HG02763 (cell line): ENCODE data around the gene ARF1.

Source experiments
- ATAC-seq: cut with Tn5 transposase; IDR thresholded peaks from one replicate; pipeline ENCODE4 v1.9.1; 2021; ENCODE audit warnings: mild to moderate bottlenecking, moderate library complexity; ENCODE audit not compliant: unreplicated experiment

ARF1 gene

DNA sequence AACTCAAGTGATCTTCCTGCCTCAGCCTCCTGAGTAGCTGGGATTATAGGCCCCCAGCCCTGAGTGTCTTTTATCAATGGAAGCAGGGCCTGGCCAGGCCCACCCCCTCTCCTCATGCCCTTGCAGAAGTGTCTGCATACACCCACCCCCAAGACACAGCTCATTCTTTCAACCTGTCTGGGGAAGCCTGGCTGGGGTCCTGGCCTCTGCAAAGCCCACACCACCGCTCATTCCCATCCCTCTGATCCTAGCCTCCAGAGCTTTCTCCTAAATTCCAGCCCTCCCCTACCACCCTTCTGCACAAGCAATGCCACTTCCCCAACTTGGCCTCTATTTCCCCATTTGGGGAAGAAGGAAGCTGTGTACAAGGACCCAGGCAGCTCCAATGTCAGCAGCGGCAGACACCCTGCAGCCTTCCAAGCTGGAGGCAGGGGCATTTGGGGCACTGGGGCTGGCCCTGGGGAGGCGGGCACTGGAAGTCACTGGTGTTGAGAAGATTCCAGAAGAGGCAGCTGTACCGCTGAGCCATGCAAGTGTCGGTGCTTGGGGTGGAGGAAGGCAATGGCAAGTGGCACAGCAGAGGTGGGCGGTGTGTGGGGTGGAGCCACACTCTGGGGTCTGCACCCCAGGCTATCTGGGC lies 33.7 kb upstream of the ARF1 start:
- no peak for ATAC-seq

DNA sequence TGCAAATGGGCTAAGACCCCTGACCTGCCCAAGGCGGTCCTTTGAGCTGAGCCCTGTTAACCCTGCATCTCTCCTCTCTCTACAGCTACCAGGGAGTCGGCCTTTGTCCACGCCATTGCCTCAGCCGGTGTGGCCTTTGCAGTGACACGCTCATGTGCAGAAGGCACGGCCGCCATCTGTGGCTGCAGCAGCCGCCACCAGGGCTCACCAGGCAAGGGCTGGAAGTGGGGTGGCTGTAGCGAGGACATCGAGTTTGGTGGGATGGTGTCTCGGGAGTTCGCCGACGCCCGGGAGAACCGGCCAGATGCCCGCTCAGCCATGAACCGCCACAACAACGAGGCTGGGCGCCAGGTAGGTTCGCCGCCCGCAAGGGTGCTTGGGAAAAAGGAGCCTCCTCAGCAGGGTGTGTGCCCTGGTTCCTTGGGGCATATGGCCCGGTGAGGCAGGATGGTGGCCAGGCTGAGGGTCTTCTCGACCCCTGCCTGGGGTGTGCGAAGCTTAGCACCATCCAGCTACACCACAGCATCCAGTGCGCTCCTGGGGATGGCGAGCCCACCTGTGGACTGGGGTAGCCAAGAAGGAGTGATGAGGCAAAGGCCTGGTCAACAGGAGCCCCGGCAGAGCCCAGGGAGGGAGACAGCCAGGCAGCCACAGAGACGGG lies 31.8 kb upstream of the ARF1 start:
- ATAC-seq, result no peak

DNA sequence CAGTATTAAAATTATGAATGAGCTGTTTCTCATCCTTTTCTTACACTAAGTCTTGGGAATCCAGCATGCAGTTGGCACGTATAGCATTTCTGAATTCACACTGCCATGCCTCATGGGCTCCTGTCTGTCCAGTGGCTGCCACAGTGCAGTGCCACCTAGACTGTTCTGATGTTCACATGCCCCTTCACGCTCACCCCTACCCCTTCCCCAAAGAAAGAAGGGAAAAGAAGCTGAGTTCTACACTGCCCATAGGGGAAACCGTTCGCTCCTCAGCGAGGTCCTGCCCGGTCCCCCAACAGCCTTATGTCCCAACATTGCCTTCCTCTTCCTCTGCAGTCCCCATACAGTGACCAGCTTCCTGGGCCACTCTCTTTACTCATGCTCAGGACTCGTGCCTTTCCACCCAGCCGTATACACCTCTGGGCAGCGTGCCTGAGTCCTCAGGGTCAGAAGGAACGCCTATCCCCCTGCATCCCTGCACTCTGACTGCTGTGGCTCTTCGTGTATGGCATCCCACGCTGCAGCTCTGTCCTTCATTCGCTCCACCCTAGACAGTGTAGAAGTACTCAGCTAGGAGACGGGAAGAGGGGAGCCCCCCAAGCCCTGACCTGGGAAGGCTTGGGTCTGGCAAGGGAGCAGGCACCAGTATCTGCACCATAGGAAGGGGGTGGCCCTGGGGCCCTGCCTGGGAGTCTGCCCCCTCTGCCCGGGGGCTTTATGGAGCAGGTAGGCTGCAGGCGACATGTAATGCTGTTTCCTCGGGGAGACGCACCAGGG lies 24.1 kb upstream of the ARF1 start:
- no peak for ATAC-seq

DNA sequence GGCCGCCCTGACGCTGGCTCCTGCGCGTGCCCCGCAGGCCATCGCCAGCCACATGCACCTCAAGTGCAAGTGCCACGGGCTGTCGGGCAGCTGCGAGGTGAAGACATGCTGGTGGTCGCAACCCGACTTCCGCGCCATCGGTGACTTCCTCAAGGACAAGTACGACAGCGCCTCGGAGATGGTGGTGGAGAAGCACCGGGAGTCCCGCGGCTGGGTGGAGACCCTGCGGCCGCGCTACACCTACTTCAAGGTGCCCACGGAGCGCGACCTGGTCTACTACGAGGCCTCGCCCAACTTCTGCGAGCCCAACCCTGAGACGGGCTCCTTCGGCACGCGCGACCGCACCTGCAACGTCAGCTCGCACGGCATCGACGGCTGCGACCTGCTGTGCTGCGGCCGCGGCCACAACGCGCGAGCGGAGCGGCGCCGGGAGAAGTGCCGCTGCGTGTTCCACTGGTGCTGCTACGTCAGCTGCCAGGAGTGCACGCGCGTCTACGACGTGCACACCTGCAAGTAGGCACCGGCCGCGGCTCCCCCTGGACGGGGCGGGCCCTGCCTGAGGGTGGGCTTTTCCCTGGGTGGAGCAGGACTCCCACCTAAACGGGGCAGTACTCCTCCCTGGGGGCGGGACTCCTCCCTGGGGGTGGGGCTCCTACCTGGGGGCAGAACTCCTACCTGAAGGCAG lies 23.4 kb upstream of the ARF1 start:
- ATAC-seq, result no peak

DNA sequence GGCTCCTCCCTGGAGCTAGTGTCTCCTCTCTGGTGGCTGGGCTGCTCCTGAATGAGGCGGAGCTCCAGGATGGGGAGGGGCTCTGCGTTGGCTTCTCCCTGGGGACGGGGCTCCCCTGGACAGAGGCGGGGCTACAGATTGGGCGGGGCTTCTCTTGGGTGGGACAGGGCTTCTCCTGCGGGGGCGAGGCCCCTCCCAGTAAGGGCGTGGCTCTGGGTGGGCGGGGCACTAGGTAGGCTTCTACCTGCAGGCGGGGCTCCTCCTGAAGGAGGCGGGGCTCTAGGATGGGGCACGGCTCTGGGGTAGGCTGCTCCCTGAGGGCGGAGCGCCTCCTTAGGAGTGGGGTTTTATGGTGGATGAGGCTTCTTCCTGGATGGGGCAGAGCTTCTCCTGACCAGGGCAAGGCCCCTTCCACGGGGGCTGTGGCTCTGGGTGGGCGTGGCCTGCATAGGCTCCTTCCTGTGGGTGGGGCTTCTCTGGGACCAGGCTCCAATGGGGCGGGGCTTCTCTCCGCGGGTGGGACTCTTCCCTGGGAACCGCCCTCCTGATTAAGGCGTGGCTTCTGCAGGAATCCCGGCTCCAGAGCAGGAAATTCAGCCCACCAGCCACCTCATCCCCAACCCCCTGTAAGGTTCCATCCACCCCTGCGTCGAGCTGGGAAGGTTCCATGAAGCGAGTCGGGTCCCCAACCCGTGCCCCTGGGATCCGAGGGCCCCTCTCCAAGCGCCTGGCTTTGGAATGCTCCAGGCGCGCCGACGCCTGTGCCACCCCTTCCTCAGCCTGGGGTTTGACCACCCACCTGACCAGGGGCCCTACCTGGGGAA lies 22.7 kb upstream of the ARF1 start:
- ATAC-seq, result no peak

DNA sequence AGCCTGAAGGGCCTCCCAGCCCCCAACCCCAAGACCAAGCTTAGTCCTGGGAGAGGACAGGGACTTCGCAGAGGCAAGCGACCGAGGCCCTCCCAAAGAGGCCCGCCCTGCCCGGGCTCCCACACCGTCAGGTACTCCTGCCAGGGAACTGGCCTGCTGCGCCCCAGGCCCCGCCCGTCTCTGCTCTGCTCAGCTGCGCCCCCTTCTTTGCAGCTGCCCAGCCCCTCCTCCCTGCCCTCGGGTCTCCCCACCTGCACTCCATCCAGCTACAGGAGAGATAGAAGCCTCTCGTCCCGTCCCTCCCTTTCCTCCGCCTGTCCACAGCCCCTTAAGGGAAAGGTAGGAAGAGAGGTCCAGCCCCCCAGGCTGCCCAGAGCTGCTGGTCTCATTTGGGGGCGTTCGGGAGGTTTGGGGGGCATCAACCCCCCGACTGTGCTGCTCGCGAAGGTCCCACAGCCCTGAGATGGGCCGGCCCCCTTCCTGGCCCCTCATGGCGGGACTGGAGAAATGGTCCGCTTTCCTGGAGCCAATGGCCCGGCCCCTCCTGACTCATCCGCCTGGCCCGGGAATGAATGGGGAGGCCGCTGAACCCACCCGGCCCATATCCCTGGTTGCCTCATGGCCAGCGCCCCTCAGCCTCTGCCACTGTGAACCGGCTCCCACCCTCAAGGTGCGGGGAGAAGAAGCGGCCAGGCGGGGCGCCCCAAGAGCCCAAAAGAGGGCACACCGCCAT lies 21.9 kb upstream of the ARF1 start:
- no peak for ATAC-seq

DNA sequence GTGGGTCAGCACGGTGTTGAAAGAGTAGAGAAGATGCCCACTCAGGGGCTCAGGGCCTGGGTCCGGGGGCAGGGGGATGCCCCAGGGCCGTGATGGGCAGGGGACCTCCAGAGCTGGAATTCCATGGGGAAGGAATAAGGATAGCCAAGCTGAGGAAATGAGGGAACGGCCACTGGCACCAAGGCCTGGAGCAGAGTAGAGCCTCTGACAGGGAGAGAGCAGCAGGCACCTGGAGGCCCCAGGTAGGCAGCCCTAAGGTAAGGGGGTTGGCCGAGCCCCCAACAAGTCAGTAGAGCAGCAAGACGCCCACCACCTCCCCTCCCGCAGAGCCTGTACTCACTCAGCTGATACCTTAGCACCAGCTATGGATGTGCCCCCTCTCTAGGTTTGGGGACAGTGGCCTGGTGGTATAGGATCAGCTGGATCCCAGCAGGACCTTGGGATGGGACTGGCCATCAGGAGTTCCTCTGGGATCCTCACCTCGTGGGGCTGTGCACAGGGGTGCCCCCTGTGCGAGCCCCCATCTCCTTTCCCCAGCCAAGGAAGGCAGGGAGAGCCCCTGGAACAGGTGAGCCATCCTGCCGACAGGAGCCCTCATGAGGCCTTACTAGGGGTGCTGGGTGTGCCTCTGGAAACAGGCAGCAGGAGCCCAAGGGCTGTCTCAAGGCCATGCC lies 21.0 kb upstream of the ARF1 start:
- ATAC-seq, result no peak

DNA sequence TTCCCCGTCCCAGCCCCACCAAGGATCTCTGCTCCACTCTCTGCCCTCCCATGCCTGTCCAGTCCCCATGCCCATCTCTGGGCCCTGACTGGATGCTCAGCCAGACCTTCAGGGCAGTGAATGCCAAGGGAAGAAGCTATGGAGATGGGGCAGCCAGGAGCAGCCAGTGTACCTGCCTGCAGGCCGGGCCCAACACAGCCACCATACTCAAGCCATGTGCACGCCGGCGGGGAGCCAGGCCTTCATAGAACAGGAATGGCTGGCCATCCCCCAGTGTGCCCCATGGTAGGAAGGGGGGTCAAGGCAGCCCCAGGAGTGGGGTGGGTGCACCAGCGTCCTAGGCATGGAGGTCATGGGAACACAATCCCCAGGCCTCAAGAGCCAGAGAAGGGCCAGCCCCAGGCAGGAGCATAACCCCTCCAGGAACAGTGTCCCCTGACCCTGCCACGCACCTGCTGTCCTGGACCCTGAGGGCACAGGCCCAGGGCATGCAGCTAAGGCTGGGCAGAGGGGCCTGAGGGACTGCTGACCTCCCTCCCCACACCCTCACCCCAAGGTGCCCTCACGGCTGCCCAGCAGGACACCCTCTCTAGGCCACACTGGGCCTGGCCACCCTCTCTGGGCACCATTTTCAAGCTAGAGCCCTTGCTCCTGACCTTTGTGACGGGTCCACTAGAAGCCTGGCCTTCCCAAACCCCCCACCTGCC lies 20.3 kb upstream of the ARF1 start:
- no peak for ATAC-seq

DNA sequence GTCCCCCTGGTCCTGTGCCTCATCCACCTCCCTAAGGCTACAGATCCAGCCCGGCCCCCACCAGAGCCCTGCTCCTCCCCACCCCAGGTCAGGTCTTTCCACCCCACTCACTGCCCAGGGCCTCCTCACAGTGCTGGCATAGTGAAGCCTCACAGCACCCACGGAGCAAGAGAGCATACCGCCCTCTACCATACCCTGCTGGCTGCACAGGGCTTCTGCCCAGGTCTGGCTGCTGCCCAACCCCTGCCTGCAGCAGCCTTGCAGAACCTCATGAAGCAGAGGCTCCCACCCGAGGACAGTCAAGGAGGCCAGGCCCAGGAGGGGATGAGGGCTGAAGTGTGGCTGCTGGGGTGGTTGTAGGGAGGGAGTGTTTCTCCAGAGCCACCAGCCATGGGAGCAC lies 19.7 kb upstream of the ARF1 start:
- ATAC-seq, result no peak

DNA sequence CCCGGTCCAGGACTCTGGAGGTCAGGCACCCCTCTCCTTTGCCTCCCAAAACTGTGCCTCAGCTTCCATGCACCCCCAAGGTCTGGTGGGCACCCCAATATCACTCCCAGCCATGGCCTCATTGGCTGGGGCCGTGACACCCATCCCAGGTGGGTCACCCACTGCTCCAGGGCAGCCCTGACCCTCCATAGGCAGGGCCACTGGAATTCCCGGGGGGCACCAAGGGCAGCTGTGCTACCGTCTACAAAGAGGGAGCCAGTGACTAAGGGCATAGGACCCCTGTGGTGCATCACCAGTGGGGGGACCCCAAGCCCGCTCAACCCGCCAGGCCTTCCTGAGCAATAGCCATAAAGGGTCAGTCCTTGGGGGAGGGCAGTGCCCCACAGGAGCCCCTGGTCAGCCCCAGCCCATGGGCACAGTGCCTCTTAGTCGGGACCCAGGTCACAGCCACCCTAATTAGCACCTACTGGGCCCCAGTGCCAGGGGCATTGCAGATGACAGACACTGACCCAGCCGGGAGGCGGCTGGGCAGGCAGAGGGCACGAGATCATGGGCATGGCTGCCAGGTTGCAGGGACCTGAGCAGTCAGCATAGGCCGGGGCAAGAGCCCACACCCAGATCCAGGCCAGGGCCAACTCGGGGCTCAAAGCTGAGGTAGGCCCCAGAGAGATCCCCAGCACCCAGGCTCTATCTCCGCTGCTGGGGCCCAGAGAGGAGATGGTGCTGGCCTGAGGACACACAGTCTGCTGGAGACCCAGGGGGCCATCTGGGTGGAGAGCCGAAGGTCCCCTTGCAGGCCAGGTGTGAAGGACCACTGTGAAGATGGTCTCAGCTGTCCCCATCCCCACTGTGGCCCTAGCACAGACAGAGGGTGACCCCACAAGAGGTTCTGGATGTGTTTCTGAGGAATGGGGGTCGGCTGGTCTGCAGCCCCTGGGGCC lies 19.0 kb upstream of the ARF1 start:
- ATAC-seq, result no peak

DNA sequence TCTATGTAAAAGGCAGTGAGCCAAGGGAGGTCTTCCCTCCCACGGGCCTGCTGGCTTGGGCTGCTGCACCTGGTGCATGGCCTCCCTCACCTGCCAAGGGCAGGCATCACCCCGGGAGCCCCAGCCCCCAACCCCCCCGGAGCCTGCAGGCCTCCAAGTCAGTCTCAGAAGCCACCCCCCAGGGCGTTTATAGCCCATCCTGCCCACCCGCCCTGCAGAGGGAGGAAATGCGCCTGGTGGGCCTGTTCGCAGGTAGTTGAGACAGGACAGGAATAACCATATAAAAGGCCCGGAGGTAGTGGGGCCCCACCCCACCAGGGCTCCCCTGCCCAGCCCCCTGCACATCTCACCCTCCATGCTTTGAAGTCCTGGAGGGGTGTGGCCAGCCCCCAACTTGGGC lies 18.2 kb upstream of the ARF1 start:
- no peak for ATAC-seq

DNA sequence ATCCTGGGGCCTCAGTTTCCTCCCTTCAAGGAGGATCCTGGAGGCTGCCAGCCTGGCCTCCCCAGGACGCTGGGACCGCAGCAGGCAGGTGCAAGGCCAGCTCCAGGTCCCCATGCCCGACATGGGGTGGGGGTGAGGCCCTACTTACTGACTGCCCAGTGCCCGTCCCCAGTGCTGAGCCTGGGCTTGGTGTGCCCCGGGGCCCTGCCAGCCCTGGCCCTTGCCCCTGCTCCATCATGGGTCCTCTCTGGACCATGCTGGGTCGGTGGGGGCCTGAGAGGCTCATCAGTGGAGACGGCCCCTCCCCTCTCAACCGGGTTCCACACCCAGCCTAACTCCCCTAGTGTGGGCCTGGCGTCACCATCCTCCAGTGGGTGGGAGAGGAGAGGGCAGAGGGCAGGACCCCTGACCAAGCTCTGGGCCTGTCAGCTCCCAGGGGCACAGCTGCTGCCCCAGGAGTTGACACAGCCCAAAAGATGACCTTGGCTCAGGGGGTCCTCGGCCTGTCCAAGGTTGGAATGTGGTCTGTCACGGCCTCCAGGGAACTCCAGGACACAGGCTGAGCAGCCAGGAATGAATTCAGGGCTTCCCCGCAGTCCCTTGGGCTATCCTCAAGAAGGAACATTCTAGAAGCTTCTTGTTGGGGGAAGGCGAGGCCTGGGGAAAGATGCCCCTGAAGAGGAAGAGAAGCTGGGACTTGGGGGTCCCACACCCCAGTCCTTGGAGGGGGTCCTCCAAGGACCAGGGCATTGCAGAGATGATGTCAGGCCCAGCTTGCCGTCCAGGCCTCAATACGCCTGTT lies 17.6 kb upstream of the ARF1 start:
- ATAC-seq, result no peak

DNA sequence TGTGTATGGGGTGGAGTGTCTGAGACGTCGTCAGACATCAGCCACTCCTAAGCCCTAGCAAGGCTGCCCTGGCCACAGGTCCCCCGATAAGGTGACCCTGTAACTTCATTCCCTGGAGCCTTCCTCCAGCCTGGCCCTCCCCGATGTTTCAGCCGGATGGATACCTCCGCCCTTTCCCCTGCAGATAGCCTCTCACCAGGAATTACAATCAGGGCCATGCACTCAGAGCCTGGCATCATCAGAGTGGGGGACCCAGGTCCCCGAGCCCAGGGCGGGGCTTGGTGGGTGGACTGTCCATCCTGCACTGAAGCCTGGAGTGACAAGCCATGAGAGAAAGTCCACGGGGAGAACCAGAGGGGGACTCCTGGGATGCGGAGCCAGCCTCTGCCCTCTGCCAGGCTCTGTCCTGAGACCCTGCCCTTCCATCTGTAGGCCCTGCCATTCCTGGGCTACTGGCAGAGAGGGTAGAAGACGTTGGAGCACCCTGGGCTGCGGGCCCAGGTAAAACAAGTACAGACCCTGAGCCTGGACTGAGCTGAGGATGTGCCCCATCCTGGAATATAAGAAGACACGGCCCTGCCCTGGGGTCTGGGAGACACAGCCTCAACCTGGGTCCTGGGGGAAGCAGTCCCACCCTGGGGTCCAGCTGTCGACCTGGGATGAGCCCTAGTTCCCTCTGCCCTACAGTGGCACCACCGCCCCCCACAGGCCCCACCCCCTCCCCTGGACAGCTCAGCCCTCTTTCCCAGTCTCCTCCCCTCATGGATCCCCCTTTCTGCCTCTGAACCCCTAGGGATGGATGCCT lies 16.8 kb upstream of the ARF1 start:
- ATAC-seq, result no peak

DNA sequence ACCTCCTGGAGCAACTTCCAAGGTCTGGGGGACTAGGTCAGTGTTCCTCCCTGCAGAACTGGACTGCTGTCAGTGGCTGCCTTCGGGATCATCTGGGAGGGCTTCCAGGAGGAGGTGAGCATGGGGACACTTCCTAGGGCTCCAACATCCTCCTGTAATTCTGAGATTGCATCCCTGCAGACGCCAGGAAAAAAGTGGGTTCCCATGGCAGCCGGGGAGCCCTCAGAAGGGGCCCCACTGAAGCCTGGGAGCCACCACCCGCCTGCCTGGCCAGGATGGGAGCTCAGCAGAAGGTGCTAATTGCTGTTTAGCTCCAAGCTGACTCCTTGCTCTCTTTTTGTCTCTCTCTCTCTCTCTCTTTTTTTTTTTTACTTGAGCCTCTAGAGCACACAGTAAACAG lies 16.1 kb upstream of the ARF1 start:
- no peak for ATAC-seq

DNA sequence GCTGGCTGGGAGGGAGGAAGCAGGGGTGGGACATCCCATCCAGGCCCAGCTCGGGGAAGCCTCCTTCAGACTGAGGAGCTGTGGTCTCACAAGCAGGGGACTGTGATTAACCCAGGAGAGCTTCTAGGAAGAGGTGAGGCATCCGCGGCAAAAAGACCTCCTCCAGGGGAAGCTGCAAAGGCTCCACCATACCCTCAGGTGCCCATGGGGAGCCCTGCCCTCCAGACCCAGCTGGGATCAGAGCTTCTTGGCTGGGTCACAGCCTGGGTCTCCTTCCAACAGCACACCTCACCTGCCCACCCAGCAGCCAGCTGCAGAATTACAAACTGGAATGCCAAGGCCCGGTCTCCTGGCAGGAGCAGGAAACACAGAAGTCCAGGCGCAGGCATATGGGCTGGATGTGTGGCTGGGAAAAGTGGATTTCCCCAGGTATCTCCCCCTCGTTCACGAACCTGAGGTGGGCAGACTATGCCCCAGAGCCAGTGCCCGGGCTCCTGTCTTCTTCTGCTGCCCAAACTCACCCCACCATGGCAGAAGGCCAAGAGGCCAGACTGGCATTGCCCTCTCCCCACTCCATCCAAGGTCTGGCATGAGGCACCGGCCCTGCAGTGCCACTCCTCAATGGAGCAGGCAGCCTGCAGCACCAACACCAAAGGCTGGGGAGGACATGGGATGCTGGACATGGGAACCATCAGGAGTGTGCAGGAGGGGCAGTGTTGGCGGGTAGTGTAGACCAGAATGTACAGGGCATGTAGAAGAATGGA lies 15.4 kb upstream of the ARF1 start:
- ATAC-seq, result no peak
